ENCODE measurements around the gene PSMA1.

DNA sequence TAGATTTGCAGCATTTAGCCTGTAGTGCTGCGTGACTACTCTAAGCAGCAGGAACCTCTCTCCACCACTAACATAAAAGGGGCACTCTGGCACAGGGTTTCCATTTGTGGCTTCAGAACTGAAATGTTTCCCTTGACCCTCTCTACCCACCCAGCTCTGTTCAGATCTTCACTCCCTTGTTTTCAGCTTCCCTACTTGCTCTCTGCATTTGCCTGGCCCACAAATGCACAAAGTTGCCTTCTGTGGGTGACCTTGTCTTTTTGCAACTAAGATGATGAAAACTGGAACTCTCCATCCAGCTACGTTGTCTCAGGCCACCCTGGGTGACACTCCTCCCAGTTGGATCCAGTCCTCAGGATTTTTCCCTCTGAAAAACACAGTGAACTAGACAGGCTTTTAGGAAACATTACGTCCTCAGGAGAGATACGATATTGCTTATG lies 19.8 kb upstream of the PSMA1 start:
- TF ChIP-seq, protein P1, sequence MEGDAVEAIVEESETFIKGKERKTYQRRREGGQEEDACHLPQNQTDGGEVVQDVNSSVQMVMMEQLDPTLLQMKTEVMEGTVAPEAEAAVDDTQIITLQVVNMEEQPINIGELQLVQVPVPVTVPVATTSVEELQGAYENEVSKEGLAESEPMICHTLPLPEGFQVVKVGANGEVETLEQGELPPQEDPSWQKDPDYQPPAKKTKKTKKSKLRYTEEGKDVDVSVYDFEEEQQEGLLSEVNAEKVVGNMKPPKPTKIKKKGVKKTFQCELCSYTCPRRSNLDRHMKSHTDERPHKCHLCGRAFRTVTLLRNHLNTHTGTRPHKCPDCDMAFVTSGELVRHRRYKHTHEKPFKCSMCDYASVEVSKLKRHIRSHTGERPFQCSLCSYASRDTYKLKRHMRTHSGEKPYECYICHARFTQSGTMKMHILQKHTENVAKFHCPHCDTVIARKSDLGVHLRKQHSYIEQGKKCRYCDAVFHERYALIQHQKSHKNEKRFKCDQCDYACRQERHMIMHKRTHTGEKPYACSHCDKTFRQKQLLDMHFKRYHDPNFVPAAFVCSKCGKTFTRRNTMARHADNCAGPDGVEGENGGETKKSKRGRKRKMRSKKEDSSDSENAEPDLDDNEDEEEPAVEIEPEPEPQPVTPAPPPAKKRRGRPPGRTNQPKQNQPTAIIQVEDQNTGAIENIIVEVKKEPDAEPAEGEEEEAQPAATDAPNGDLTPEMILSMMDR (conservative IDR thresholded peaks at IDR 0.05 in 1 of 2, IDR thresholded peaks at IDR 0.05 in 1 of 2; ENCODE audit: extremely low read depth in 1 of 2, insufficient read depth in 1 of 2, low read depth in 1 of 2, low read length in 2 of 2) = no peak
- no peak for TF ChIP-seq EZH2 (IDR thresholded peaks at IDR 0.05; ENCODE audit: borderline replicate concordance, low read length)
